Measurements from ENCODE around the gene STK32B. TPM values are rescaled to one million over a fixed set of nuclear protein-coding genes. Genes with fewer than 3 reads are reported as not detected.

Gene STK32B
- total and polyA plus RNA-seq, 9 of the 15 experiments (the other 6 are each of a cell fraction or from before 2014, with no cell fraction given), result 0.03 to 0.20 (median 0.07) TPM; not detected in 2

DNA sequence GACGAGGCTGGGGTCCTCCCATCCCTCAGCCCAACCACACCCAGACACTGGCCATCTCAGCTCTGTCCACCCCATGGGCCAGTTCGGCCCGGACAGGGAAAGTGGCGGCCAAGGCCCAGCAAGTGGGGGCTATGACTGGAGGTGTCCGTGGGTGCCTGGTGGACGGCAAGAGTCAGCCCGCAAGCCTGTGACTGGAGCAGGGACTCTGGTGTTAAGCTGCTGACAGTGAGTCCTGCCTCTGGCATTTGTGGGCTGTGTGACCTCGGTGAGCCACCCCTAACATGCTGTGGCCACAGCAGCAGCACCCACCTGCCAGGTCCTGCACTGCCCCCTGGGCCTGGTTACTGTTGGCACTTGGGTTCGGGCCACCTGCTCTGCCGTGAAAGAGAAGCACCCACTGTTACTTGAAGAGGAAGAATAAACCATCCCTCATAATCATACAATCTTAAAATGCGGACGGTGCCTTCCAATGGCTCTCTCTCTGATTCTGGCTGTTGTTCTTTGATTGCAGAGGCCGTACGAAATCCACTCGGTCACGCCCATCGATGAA, 405.1 kb downstream of the STK32B start:
- TF ChIP-seq ARID3B (CRISPR knock-in tag; IDR thresholded peaks at IDR 0.05; ENCODE audit: borderline replicate concordance) (no peak), ATF7 (IDR thresholded peaks at IDR 0.05) (no peak), NRF1 (conservative IDR thresholded peaks at IDR 0.05 in 1 of 2, IDR thresholded peaks at IDR 0.05 in 1 of 2) (no peak), TRIM24 (IDR thresholded peaks at IDR 0.05) (no peak)
- TF ChIP-seq, protein P1, sequence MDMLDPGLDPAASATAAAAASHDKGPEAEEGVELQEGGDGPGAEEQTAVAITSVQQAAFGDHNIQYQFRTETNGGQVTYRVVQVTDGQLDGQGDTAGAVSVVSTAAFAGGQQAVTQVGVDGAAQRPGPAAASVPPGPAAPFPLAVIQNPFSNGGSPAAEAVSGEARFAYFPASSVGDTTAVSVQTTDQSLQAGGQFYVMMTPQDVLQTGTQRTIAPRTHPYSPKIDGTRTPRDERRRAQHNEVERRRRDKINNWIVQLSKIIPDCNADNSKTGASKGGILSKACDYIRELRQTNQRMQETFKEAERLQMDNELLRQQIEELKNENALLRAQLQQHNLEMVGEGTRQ (CRISPR knock-in tag; IDR thresholded peaks at IDR 0.05), result 0 out of 2 replicates have a peak, but pooled peaks have one; percentile 4
- no peaks in the 10 kb centered on the region; a peak in 1 of 5 replicates for H3K4me1 ChIP-seq (replicated peaks in 1 of 2; ENCODE audit: control insufficient read depth in 2 of 2, insufficient read depth in 2 of 2, low read length in 2 of 2)
- CTCF ChIA-PET (ENCODE audit: low intra/inter-chr PET ratio), result no interaction called here
- no peak for FAIRE-seq
- DNase-seq (ENCODE audit: extremely low read depth in 1 of 4, low spot score in 3 of 4), result no peak
- no peaks in the 10 kb centered on the region for H3K9me1 ChIP-seq (ENCODE audit: control insufficient read depth, insufficient read depth, low read length)
- H3K27ac ChIP-seq (ENCODE audit: extremely low read depth, low read depth, low read length), result no peak overlapping the region
- H2AFZ ChIP-seq (ENCODE audit: low read depth, low read length), result no peak overlapping the region
- peak overlapping the region; percentile 32; the same call in 1 of the 2 replicates for H3K4me2 ChIP-seq (ENCODE audit: insufficient read depth, low read length)
- H3K27me3 ChIP-seq (ENCODE audit: control insufficient read depth in 2 of 2, insufficient read depth in 2 of 2, low read length in 2 of 2), result peaks cover 15 to 66% of the 10 kb centered on the region in 2 experiments; a peak in 4 of 5 replicates
- no peak for ATAC-seq
- H4K20me1 ChIP-seq (replicated peaks; ENCODE audit: control insufficient read depth, insufficient read depth, low read length), result peaks cover 9% of the 10 kb centered on the region
- POLR2A ChIA-PET, result interaction anchor here (0.6 kb wide), 1 partner anchor 72 kb away, joined by 3 read pairs; no protein-coding TSS in a partner anchor
- 3% methylated on average over 17 of the region's 17 CpGs for WGBS (ENCODE audit: insufficient coverage, low coverage, missing lambda C conversion rate)
- no peak overlapping the region for H3K4me3 ChIP-seq
- H3K79me2 ChIP-seq (ENCODE audit: control insufficient read depth, insufficient read depth, low read length), result no peaks in the 10 kb centered on the region
- intact Hi-C loops (cut with micrococcal nuclease) (no loop called here), in situ Hi-C loops (cut with MboI) (no loop called here)
- no peaks in the 10 kb centered on the region for H3K9me3 ChIP-seq (replicated peaks; ENCODE audit: control insufficient read depth, insufficient read depth, low read depth, low read length)
- H3K9ac ChIP-seq (ENCODE audit: insufficient read depth in 1 of 2, low read depth in 2 of 2, low read length in 2 of 2), result 0 out of 4 replicates have a peak overlapping the region, but pooled peaks of 1 of the 2 experiments have one; percentile 17
- no TSS peak for BruUV-seq (replicated peaks)
- no peaks in the 10 kb centered on the region for H3K36me3 ChIP-seq (ENCODE audit: control insufficient read depth, insufficient read depth, low read length)
